Right lobe of liver (tissue), 4 donors: ENCODE data around the gene CKMT1A.
"Not testable (repeated sequence)": the region's sequence is repeated elsewhere in the genome, so short reads cannot be mapped to it uniquely, and the experiment has no call there.

Experiments
- CTCF ChIP-seq, 4 donors: fragments of 200-600 bp in 3 of 4; fragments of 450-650 bp in 1 of 4; IDR thresholded peaks; one replicate each; pipeline versions ENCODE4 v1.5.1 to v1.8.0; 2016 to 2022; ENCODE audit warnings: antibody characterized with exemption in 4 of 4, mild to moderate bottlenecking in 2 of 4
- POLR2A ChIP-seq: fragments of 450-650 bp; IDR thresholded peaks from one replicate; pipeline ENCODE4 v1.6.1; 2017; ENCODE audit warnings: antibody characterized with exemption, mild to moderate bottlenecking
- donor health status: DM: no; HTN: no; CAD: no.
- donor health status: DM: no; HTN: no; CAD: no.
- donor health status: DM: no; HTN: yes; CAD: no.

GRCh38 chr15:43663333-43663732 lies 30.3 kb upstream of the CKMT1A start:
- TF ChIP-seq CTCF (IDR thresholded peaks at IDR 0.05); POLR2A: not testable (repeated sequence)
